GM23338 (cell line): Measurements from ENCODE around the gene TCIRG1.

ENCODE experiments used
- CREB1 ChIP-seq: fragments of 250-450 bp; sonication (Bioruptor Pico); IDR thresholded peaks from 2 replicates; pipeline ENCODE4 v1.5.0; 2020; ENCODE audit warnings: low read depth, mild to moderate bottlenecking, moderate library complexity
- CTCF ChIP-seq, 2 experiments: fragments of 200-600 bp in 1 of 2; sonication (generic) in 1 of 2; conservative IDR thresholded peaks; 2 replicates each; pipeline versions ENCODE4 v1.5.1 to v1.6.1; 2016 to 2017; ENCODE audit warnings: antibody characterized with exemption in 2 of 2, low read depth in 2 of 2, mild to moderate bottlenecking in 2 of 2, moderate library complexity in 1 of 2
- ETS1 ChIP-seq: IDR thresholded peaks from 2 replicates; pipeline ENCODE4 v1.6.1; 2016; ENCODE audit warnings: antibody characterized with exemption
- EZH2 ChIP-seq: fragments of 200-600 bp; sonication (generic); IDR thresholded peaks from one replicate; pipeline ENCODE4 v1.8.0; 2017; ENCODE audit warnings: antibody characterized with exemption, mild to moderate bottlenecking, low read depth; ENCODE audit not compliant: unreplicated experiment
- EZH2phosphoT487 ChIP-seq: fragments of 200-600 bp; sonication (generic); IDR thresholded peaks from one replicate; pipeline ENCODE4 v1.8.1; 2018; ENCODE audit warnings: antibody characterized with exemption; ENCODE audit not compliant: unreplicated experiment
- POLR2AphosphoS5 ChIP-seq: IDR thresholded peaks from 2 replicates; pipeline ENCODE4 v1.6.1; 2016; ENCODE audit warnings: antibody characterized with exemption, low read depth
- REST ChIP-seq: IDR thresholded peaks from one replicate; pipeline ENCODE4 v1.6.1; 2018; ENCODE audit warnings: antibody characterized with exemption; ENCODE audit not compliant: unreplicated experiment
- ZNF331 ChIP-seq: fragments of 250-450 bp; sonication (Bioruptor Pico); IDR thresholded peaks from 2 replicates; pipeline ENCODE4 v1.5.0; 2020; ENCODE audit warnings: low read depth, mild to moderate bottlenecking, moderate library complexity

- TF ChIP-seq CTCF (conservative IDR thresholded peaks at IDR 0.05; ENCODE audit: low read depth in 2 of 2) (no peak), CREB1 (CRISPR knock-in tag) (no peak), POLR2AphosphoS5 (no peak), REST (no peak), EZH2phosphoT487 (no peak), EZH2 (no peak), ZNF331 (no peak), ETS1 (no peak)
Measured at GRCh38 chr11:68002575-68002937, 36.3 kb upstream of the TCIRG1 start.
